ENCODE measurements around the gene ZBTB32. TPM values are rescaled to one million over a fixed set of nuclear protein-coding genes. Genes with fewer than 3 reads are reported as not detected.

The ZBTB32 gene
- total and polyA plus RNA-seq, 2 of the 8 experiments (the other 6 are each of a cell fraction or from before 2014, with no cell fraction given): 0.11 to 0.50 TPM

DNA sequence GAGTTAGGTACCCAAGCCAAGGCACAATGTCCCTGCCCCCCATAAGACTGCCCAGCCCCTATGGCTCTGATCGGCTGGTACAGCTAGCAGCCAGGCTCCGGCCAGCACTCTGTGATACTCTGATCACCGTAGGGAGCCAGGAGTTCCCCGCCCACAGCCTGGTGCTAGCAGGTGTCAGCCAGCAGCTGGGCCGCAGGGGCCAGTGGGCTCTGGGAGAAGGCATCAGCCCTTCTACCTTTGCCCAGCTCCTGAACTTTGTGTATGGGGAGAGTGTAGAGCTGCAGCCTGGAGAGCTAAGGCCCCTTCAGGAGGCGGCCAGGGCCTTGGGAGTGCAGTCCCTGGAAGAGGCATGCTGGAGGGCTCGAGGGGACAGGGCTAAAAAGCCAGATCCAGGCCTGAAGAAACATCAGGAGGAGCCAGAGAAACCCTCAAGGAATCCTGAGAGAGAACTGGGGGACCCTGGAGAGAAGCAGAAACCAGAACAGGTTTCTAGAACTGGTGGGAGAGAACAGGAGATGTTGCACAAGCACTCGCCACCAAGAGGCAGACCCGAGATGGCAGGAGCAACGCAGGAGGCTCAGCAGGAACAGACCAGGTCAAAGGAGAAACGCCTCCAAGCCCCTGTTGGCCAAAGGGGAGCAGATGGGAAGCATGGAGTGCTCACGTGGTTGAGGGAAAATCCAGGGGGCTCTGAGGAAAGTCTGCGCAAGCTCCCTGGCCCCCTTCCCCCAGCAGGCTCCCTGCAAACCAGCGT is 10.4 kb downstream of the ZBTB32 start:
- Histone ChIP-seq H2BK5ac (ENCODE audit: low read depth, low read length) (peak overlapping the region; percentile 44; the same call in 1 of the 2 replicates), H4K20me1 (replicated peaks in 1 of 2; ENCODE audit: control insufficient read depth in 1 of 2, insufficient read depth in 2 of 2, low read length in 2 of 2) (peaks cover 10 to 12% of the 10 kb centered on the region in 2 experiments), H3K4me1 (replicated peaks in 1 of 4; ENCODE audit: control insufficient read depth in 3 of 4, insufficient read depth in 4 of 4, low read length in 3 of 4) (peaks cover 0 to 33% (median 17%) of the 10 kb centered on the region in 4 experiments; a peak in 6 of 7 replicates), H3K79me2 (ENCODE audit: control insufficient read depth in 1 of 2, insufficient read depth in 2 of 2, low read length in 2 of 2) (peaks cover 0 to 15% of the 10 kb centered on the region in 2 experiments; a peak in 3 of 4 replicates), H3K18ac (ENCODE audit: extremely low read depth, low read length) (peak overlapping the region; percentile 99; the same call in 1 of the 2 replicates), H3K23ac (ENCODE audit: insufficient read length) (no peak overlapping the region), H2AFZ (ENCODE audit: low read length) (no peak overlapping the region), H2AK5ac (ENCODE audit: low read depth, low read length) (peak overlapping the region; percentile 31; the same call in 1 of the 2 replicates), H2BK120ac (replicated peaks; ENCODE audit: low read depth, low read length) (no peak overlapping the region), H4K8ac (ENCODE audit: extremely low read depth, insufficient read depth, low read length) (no peak overlapping the region), H3K9ac (replicated peaks in 1 of 4; ENCODE audit: extremely low read depth in 1 of 4, low read depth in 3 of 4, low read length in 3 of 4) (no peak overlapping the region), H3K23me2 (ENCODE audit: low read depth, low read length) (peaks cover 13% of the 10 kb centered on the region), H4K91ac (replicated peaks; ENCODE audit: insufficient read length, low read length) (no peak overlapping the region), H3K56ac (replicated peaks; ENCODE audit: insufficient read length, low read depth, low read length) (no peak overlapping the region), H3K36me3 (ENCODE audit: control insufficient read depth in 2 of 4, insufficient read depth in 4 of 4, low read length in 3 of 4) (peaks cover 0 to under 1% (median 0%) of the 10 kb centered on the region in 4 experiments; a peak in 2 of 8 replicates), H3K4ac (replicated peaks; ENCODE audit: insufficient read length, low read depth, low read length) (peak overlapping the region; percentile 71), H2BK20ac (ENCODE audit: low read length) (no peak overlapping the region), H2BK15ac (ENCODE audit: low read length) (peak overlapping the region; percentile 61; the same call in 1 of the 2 replicates), H3K9me3 (ENCODE audit: insufficient read depth in 2 of 2, low read depth in 1 of 2, low read length in 1 of 2) (no peaks in the 10 kb centered on the region), H3K27me3 (replicated peaks in 1 of 4; ENCODE audit: control insufficient read depth in 3 of 4, extremely low read depth in 1 of 4, insufficient read depth in 3 of 4, low read length in 3 of 4) (no peaks in the 10 kb centered on the region), H3K27ac (ENCODE audit: low read depth, low read length) (no peak overlapping the region), H3K79me1 (ENCODE audit: low read depth, low read length) (peaks cover 8% of the 10 kb centered on the region; the same call in 1 of the 2 replicates), H3K4me3 (ENCODE audit: extremely low read depth in 1 of 4, insufficient read depth in 2 of 4, low read depth in 3 of 4, low read length in 4 of 4) (0 out of 8 replicates have a peak overlapping the region, but pooled peaks of 1 of the 4 experiments have one; percentile 79), H4K5ac (ENCODE audit: insufficient read length, low read depth, low read length) (no peak overlapping the region), H3K14ac (ENCODE audit: insufficient read length) (no peak overlapping the region), H2BK12ac (ENCODE audit: low read depth, low read length) (0 out of 2 replicates have a peak overlapping the region, but pooled peaks have one; percentile 39), H3K4me2 (ENCODE audit: insufficient read depth in 1 of 2, low read depth in 2 of 2, low read length in 2 of 2) (peak overlapping the region; percentile 84 to 92)
- no peak for FAIRE-seq
- no peak for DNase-seq (ENCODE audit: low read depth in 1 of 2, low spot score in 2 of 2)
- POLR2A ChIA-PET (ENCODE audit: partially characterized antibody): interaction anchor here (0.9 to 4.9 kb wide), 10 partner anchors 9 to 71 kb away, joined by 3 to 28 read pairs (median 4); partner anchors contain the start of genes HSPB6 and ZBTB32
- 60% methylated on average over 14 of the region's 14 CpGs; no CpG with 5 or more reads in 1 of the 2 experiments for WGBS, 2 experiments (ENCODE audit: extremely low coverage in 1 of 2, insufficient coverage in 1 of 2, insufficient read length in 1 of 2, insufficient replicate concordance in 2 of 2, low coverage in 1 of 2, low lambda C conversion rate in 2 of 2, missing lambda C conversion rate in 1 of 2)
- CTCF ChIA-PET (ENCODE audit: partially characterized antibody): interaction anchor here (0.6 to 6.6 kb wide), 15 partner anchors 11 to 254 kb away, joined by 3 to 105 read pairs (median 3); partner anchors contain the start of gene ZBTB32
- TF ChIP-seq SIN3A (conservative IDR thresholded peaks at IDR 0.05 in 1 of 2, IDR thresholded peaks at IDR 0.05 in 1 of 2; ENCODE audit: low read depth in 1 of 2, low read length in 2 of 2): no peak
- TF ChIP-seq HDAC6 (IDR thresholded peaks at IDR 0.05; ENCODE audit: low read depth, low read length): no peak
- TF ChIP-seq NRF1 (IDR thresholded peaks at IDR 0.05; ENCODE audit: low read depth, low read length): no peak
- no peak for TF ChIP-seq TCF12 (IDR thresholded peaks at IDR 0.05; ENCODE audit: low read depth, low read length)
- no peak for TF ChIP-seq FOSL1 (IDR thresholded peaks at IDR 0.05; ENCODE audit: insufficient read depth, low read depth, low read length)
- TF ChIP-seq CBX5 (IDR thresholded peaks at IDR 0.05; ENCODE audit: low read depth, low read length): no peak
- TF ChIP-seq, protein P1, sequence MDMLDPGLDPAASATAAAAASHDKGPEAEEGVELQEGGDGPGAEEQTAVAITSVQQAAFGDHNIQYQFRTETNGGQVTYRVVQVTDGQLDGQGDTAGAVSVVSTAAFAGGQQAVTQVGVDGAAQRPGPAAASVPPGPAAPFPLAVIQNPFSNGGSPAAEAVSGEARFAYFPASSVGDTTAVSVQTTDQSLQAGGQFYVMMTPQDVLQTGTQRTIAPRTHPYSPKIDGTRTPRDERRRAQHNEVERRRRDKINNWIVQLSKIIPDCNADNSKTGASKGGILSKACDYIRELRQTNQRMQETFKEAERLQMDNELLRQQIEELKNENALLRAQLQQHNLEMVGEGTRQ (IDR thresholded peaks at IDR 0.05; ENCODE audit: low read length): no peak
- TF ChIP-seq RXRA (IDR thresholded peaks at IDR 0.05; ENCODE audit: insufficient read depth, low read depth, low read length): no peak
- no peak for TF ChIP-seq SIRT6 (IDR thresholded peaks at IDR 0.05; ENCODE audit: low read length)
- no peak for TF ChIP-seq KDM4A (IDR thresholded peaks at IDR 0.05; ENCODE audit: low read depth, low read length, severe bottlenecking)
